ENCODE data around the gene FBXL16.

FBXL16 gene

GRCh38 chr16:733382-734207 is 28.0 kb upstream of the FBXL16 start:
- TF ChIP-seq CTCF (IDR thresholded peaks at IDR 0.05; ENCODE audit: low read depth, low read length) = peak; percentile 22; the same call in 1 of the 2 replicates
- H3K4me3 ChIP-seq (ENCODE audit: low read depth, low read length) = no peak overlapping the region

GRCh38 chr16:732936-733335 is 27.3 kb upstream of the FBXL16 start:
- TF ChIP-seq CTCF (IDR thresholded peaks at IDR 0.05; ENCODE audit: low read depth, low read length) = no peak
- H3K4me3 ChIP-seq (ENCODE audit: low read depth, low read length) = no peak overlapping the region

- TF ChIP-seq CTCF (IDR thresholded peaks at IDR 0.05; ENCODE audit: low read depth, low read length) = no peak
Measured at GRCh38 chr16:732332-732731, 26.7 kb upstream of the FBXL16 start.

GRCh38 chr16:730666-731509 is 25.3 kb upstream of the FBXL16 start:
- TF ChIP-seq CTCF (IDR thresholded peaks at IDR 0.05; ENCODE audit: low read depth, low read length) = no peak

More at GRCh38 chr16:732332-732731, 26.7 kb upstream of the FBXL16 start:
- no peak overlapping the region for H3K4me3 ChIP-seq (ENCODE audit: low read depth, low read length)

GRCh38 chr16:729768-730665 is 24.4 kb upstream of the FBXL16 start:
- H3K4me3 ChIP-seq (ENCODE audit: low read depth, low read length) = no peak overlapping the region
- no peak for TF ChIP-seq CTCF (IDR thresholded peaks at IDR 0.05; ENCODE audit: low read depth, low read length)

More at GRCh38 chr16:730666-731509, 25.3 kb upstream of the FBXL16 start:
- H3K4me3 ChIP-seq (ENCODE audit: low read depth, low read length) = no peak overlapping the region

GRCh38 chr16:728890-729744 is 23.5 kb upstream of the FBXL16 start:
- H3K4me3 ChIP-seq (ENCODE audit: low read depth, low read length) = no peak overlapping the region; the same call in 1 of the 2 replicates
- TF ChIP-seq CTCF (IDR thresholded peaks at IDR 0.05; ENCODE audit: low read depth, low read length) = no peak
